ENCODE data around the gene CNDP2.
"Not testable (repeated sequence)": the region's sequence is repeated elsewhere in the genome, so short reads cannot be mapped to it uniquely, and the experiment has no call there.

The CNDP2 gene

GRCh38 chr18:74498712-74499627 is 2.8 kb downstream of the CNDP2 start:
- Histone ChIP-seq H2BK5ac (ENCODE audit: low read length) (no peak overlapping the region), H3K4me1 (ENCODE audit: control insufficient read depth, low read depth, low read length) (peaks cover 5% of the 10 kb centered on the region), H3K36me3 (ENCODE audit: control insufficient read depth, insufficient read depth, low read length) (peaks cover 2% of the 10 kb centered on the region), H3K9ac (ENCODE audit: low read length) (peak overlapping the region; percentile 3), H3K18ac (ENCODE audit: low read length) (no peak overlapping the region), H3K4me3 (ENCODE audit: low read length) (no peak overlapping the region), H3K23ac (ENCODE audit: low read length) (no peak overlapping the region), H3K79me1 (ENCODE audit: low read length) (peaks cover 14% of the 10 kb centered on the region), H2AK5ac (ENCODE audit: low read length) (no peak overlapping the region), H3K56ac (ENCODE audit: low read length) (no peak overlapping the region), H3K27ac (ENCODE audit: low read depth, low read length) (no peak overlapping the region), H3K79me2 (ENCODE audit: control insufficient read depth, insufficient read depth, low read length) (peaks cover 30% of the 10 kb centered on the region), H3K4ac (ENCODE audit: low read depth, low read length) (no peak overlapping the region), H2BK15ac (replicated peaks; ENCODE audit: low read depth) (no peak overlapping the region), H2BK120ac (ENCODE audit: low read depth, low read length) (no peak overlapping the region), H4K5ac (ENCODE audit: low read length) (no peak overlapping the region), H4K8ac (ENCODE audit: low read depth, low read length) (no peak overlapping the region), H3K27me3 (ENCODE audit: insufficient read depth, low read length, poor library complexity) (no peaks in the 10 kb centered on the region), H3K4me2 (ENCODE audit: low read length) (no peak overlapping the region)
- no CpG with 5 or more reads among the region's 14 CpGs for WGBS (ENCODE audit: extremely low coverage, insufficient coverage, low lambda C conversion rate)
- no peak for DNase-seq

- H3K79me1 ChIP-seq (ENCODE audit: low read length), result peaks cover 14% of the 10 kb centered on the region
- H3K23ac ChIP-seq (ENCODE audit: low read length), result no peak overlapping the region
- peaks cover 30% of the 10 kb centered on the region for H3K79me2 ChIP-seq (ENCODE audit: control insufficient read depth, insufficient read depth, low read length)
- H2BK120ac ChIP-seq (ENCODE audit: low read depth, low read length), result no peak overlapping the region
- H3K27ac ChIP-seq (ENCODE audit: low read depth, low read length), result no peak overlapping the region
- DNase-seq, result peak; percentile 57
- no peak overlapping the region for H3K4ac ChIP-seq (ENCODE audit: low read depth, low read length)
- peaks cover 5% of the 10 kb centered on the region for H3K4me1 ChIP-seq (ENCODE audit: control insufficient read depth, low read depth, low read length)
- no peak overlapping the region for H2AK5ac ChIP-seq (ENCODE audit: low read length)
- no peak overlapping the region for H3K9ac ChIP-seq (ENCODE audit: low read length)
- no peak overlapping the region for H4K5ac ChIP-seq (ENCODE audit: low read length)
- H3K4me3 ChIP-seq (ENCODE audit: low read length), result no peak overlapping the region
- H2BK5ac ChIP-seq (ENCODE audit: low read length), result no peak overlapping the region
- no CpG with 5 or more reads among the region's 9 CpGs for WGBS (ENCODE audit: extremely low coverage, insufficient coverage, low lambda C conversion rate)
- no peak overlapping the region for H3K4me2 ChIP-seq (ENCODE audit: low read length)
- no peak overlapping the region for H3K56ac ChIP-seq (ENCODE audit: low read length)
- H4K8ac ChIP-seq (ENCODE audit: low read depth, low read length), result no peak overlapping the region
- no peak overlapping the region for H3K18ac ChIP-seq (ENCODE audit: low read length)
- no peaks in the 10 kb centered on the region for H3K27me3 ChIP-seq (ENCODE audit: insufficient read depth, low read length, poor library complexity)
- H2BK15ac ChIP-seq (replicated peaks; ENCODE audit: low read depth), result no peak overlapping the region
- peaks cover 5% of the 10 kb centered on the region for H3K36me3 ChIP-seq (ENCODE audit: control insufficient read depth, insufficient read depth, low read length)
Measured at GRCh38 chr18:74499633-74500032, 3.5 kb downstream of the CNDP2 start.

GRCh38 chr18:74500372-74500771 is 4.2 kb downstream of the CNDP2 start:
- Histone ChIP-seq H3K18ac (ENCODE audit: low read length) (no peak overlapping the region), H2AK5ac (ENCODE audit: low read length) (no peak overlapping the region), H4K8ac (ENCODE audit: low read depth, low read length) (no peak overlapping the region), H2BK120ac (ENCODE audit: low read depth, low read length) (no peak overlapping the region), H4K5ac (ENCODE audit: low read length) (no peak overlapping the region), H3K4me1 (ENCODE audit: control insufficient read depth, low read depth, low read length) (peaks cover 5% of the 10 kb centered on the region), H3K79me1 (ENCODE audit: low read length) (peaks cover 16% of the 10 kb centered on the region), H3K9ac (ENCODE audit: low read length) (no peak overlapping the region), H2BK15ac (replicated peaks; ENCODE audit: low read depth) (no peak overlapping the region), H3K23ac (ENCODE audit: low read length) (no peak overlapping the region), H3K4me2 (ENCODE audit: low read length) (no peak overlapping the region), H3K79me2 (ENCODE audit: control insufficient read depth, insufficient read depth, low read length) (peaks cover 31% of the 10 kb centered on the region), H3K36me3 (ENCODE audit: control insufficient read depth, insufficient read depth, low read length) (peaks cover 7% of the 10 kb centered on the region), H3K27ac (ENCODE audit: low read depth, low read length) (no peak overlapping the region), H3K4ac (ENCODE audit: low read depth, low read length) (no peak overlapping the region), H3K56ac (ENCODE audit: low read length) (no peak overlapping the region), H3K27me3 (ENCODE audit: insufficient read depth, low read length, poor library complexity) (no peaks in the 10 kb centered on the region), H2BK5ac (ENCODE audit: low read length) (no peak overlapping the region), H3K4me3 (ENCODE audit: low read length) (no peak overlapping the region)
- WGBS (ENCODE audit: extremely low coverage, insufficient coverage, low lambda C conversion rate), result no CpG with 5 or more reads among the region's 6 CpGs
- DNase-seq, result no peak

GRCh38 chr18:74500774-74501173 is 4.6 kb downstream of the CNDP2 start:
- H4K5ac ChIP-seq (ENCODE audit: low read length); H2BK120ac ChIP-seq (ENCODE audit: low read depth, low read length); H3K23ac ChIP-seq (ENCODE audit: low read length); H3K27ac ChIP-seq (ENCODE audit: low read depth, low read length); H3K4me1 ChIP-seq (ENCODE audit: control insufficient read depth, low read depth, low read length); H3K4me3 ChIP-seq (ENCODE audit: low read length); H3K9ac ChIP-seq (ENCODE audit: low read length); H3K18ac ChIP-seq (ENCODE audit: low read length); H3K4me2 ChIP-seq (ENCODE audit: low read length); DNase-seq; H3K4ac ChIP-seq (ENCODE audit: low read depth, low read length); H2AK5ac ChIP-seq (ENCODE audit: low read length); H4K8ac ChIP-seq (ENCODE audit: low read depth, low read length); H2BK5ac ChIP-seq (ENCODE audit: low read length); H3K27me3 ChIP-seq (ENCODE audit: insufficient read depth, low read length, poor library complexity); H2BK15ac ChIP-seq (replicated peaks; ENCODE audit: low read depth); H3K36me3 ChIP-seq (ENCODE audit: control insufficient read depth, insufficient read depth, low read length): not testable (repeated sequence)
- no CpG with 5 or more reads among the region's 8 CpGs for WGBS (ENCODE audit: extremely low coverage, insufficient coverage, low lambda C conversion rate)
- Histone ChIP-seq H3K56ac (ENCODE audit: low read length) (peak overlapping the region; percentile 36), H3K79me1 (ENCODE audit: low read length) (peaks cover 16% of the 10 kb centered on the region), H3K79me2 (ENCODE audit: control insufficient read depth, insufficient read depth, low read length) (peaks cover 31% of the 10 kb centered on the region)

- Histone ChIP-seq H3K18ac (ENCODE audit: low read length) (no peak overlapping the region), H3K36me3 (ENCODE audit: control insufficient read depth, insufficient read depth, low read length) (peaks cover 9% of the 10 kb centered on the region), H3K79me1 (ENCODE audit: low read length) (peaks cover 16% of the 10 kb centered on the region), H3K79me2 (ENCODE audit: control insufficient read depth, insufficient read depth, low read length) (peaks cover 31% of the 10 kb centered on the region), H2AK5ac (ENCODE audit: low read length) (no peak overlapping the region), H3K9ac (ENCODE audit: low read length) (no peak overlapping the region), H2BK15ac (replicated peaks; ENCODE audit: low read depth) (no peak overlapping the region), H3K4me1 (ENCODE audit: control insufficient read depth, low read depth, low read length) (peaks cover 5% of the 10 kb centered on the region), H2BK120ac (ENCODE audit: low read depth, low read length) (no peak overlapping the region), H3K23ac (ENCODE audit: low read length) (no peak overlapping the region), H3K4ac (ENCODE audit: low read depth, low read length) (no peak overlapping the region), H2BK5ac (ENCODE audit: low read length) (no peak overlapping the region), H3K27ac (ENCODE audit: low read depth, low read length) (peak overlapping the region; percentile 50), H4K8ac (ENCODE audit: low read depth, low read length) (no peak overlapping the region), H3K4me3 (ENCODE audit: low read length) (no peak overlapping the region), H4K5ac (ENCODE audit: low read length) (no peak overlapping the region), H3K27me3 (ENCODE audit: insufficient read depth, low read length, poor library complexity) (no peaks in the 10 kb centered on the region), H3K56ac (ENCODE audit: low read length) (peak overlapping the region; percentile 36), H3K4me2 (ENCODE audit: low read length) (no peak overlapping the region)
- peak; percentile 86 for DNase-seq
- no CpG with 5 or more reads among the region's 4 CpGs for WGBS (ENCODE audit: extremely low coverage, insufficient coverage, low lambda C conversion rate)
Measured at GRCh38 chr18:74501386-74501785, 5.2 kb downstream of the CNDP2 start.

Data from mesendoderm (in vitro differentiated cells).